ENCODE results near the gene KRTAP5-6. TPM values are rescaled to one million over a fixed set of nuclear protein-coding genes. Genes with fewer than 3 reads are reported as not detected.

KRTAP5-6 gene
- total RNA-seq, 2 donors from 2014 or later: not detected

- WGBS, 2 donors: 29% methylated on average over 15 to 34 of the region's 34 CpGs
- no peaks in the 10 kb centered on the region for H3K36me3 ChIP-seq (replicated peaks in 1 of 2; ENCODE audit: insufficient read depth in 1 of 2, low read depth in 2 of 2)
- peak; percentile 81 for ATAC-seq
- DNase-seq: peak; percentile 69 to 82 (median 77)
- no peaks in the 10 kb centered on the region for H3K27me3 ChIP-seq
- TF ChIP-seq POLR2A (IDR thresholded peaks at IDR 0.05): no peak
- TF ChIP-seq CTCF (IDR thresholded peaks at IDR 0.05): peak; percentile 82 to 99 (median 96)
- no peaks in the 10 kb centered on the region for H3K9me3 ChIP-seq
- intact Hi-C loops (cut with DNase I): loop anchor here (10.0 kb wide), 1 partner anchor 502 kb away; no protein-coding TSS in a partner anchor
- no peak overlapping the region for H3K4me3 ChIP-seq
- H3K4me1 ChIP-seq: peaks cover 5% of the 10 kb centered on the region
- no peak overlapping the region for H3K27ac ChIP-seq
These were observed 44.0 kb upstream of the KRTAP5-6 start for GRCh38 chr11:1652771-1653540.

- Histone ChIP-seq H3K4me3 (no peak overlapping the region), H3K27me3 (no peaks in the 10 kb centered on the region), H3K4me1 (peaks cover 5% of the 10 kb centered on the region), H3K36me3 (replicated peaks in 1 of 2; ENCODE audit: insufficient read depth in 1 of 2, low read depth in 2 of 2) (no peaks in the 10 kb centered on the region), H3K9me3 (no peaks in the 10 kb centered on the region), H3K27ac (no peak overlapping the region)
- DNase-seq (no peak), ATAC-seq (no peak)
- intact Hi-C loops (cut with DNase I): loop anchor here (10.0 kb wide), 1 partner anchor 501 kb away; no protein-coding TSS in a partner anchor
- TF ChIP-seq POLR2A (IDR thresholded peaks at IDR 0.05): no peak
- no peak for TF ChIP-seq CTCF (IDR thresholded peaks at IDR 0.05)
- WGBS, 2 donors: 85 to 90% methylated on average over 14 of the region's 14 CpGs
These were observed 43.2 kb upstream of the KRTAP5-6 start for GRCh38 chr11:1653541-1654387.

- Histone ChIP-seq H3K27ac (no peak overlapping the region), H3K4me1 (peaks cover 5% of the 10 kb centered on the region), H3K4me3 (no peak overlapping the region), H3K9me3 (no peaks in the 10 kb centered on the region), H3K36me3 (replicated peaks in 1 of 2; ENCODE audit: insufficient read depth in 1 of 2, low read depth in 2 of 2) (no peaks in the 10 kb centered on the region), H3K27me3 (no peaks in the 10 kb centered on the region)
- TF ChIP-seq POLR2A (IDR thresholded peaks at IDR 0.05): no peak
- TF ChIP-seq CTCF (IDR thresholded peaks at IDR 0.05): no peak
- DNase-seq (no peak), ATAC-seq (no peak)
- intact Hi-C loops (cut with DNase I): loop anchor here (10.0 kb wide), 1 partner anchor 500 kb away; no protein-coding TSS in a partner anchor
- WGBS, 2 donors: 49 to 62% methylated on average over 19 to 21 of the region's 21 CpGs
These were observed 42.4 kb upstream of the KRTAP5-6 start for GRCh38 chr11:1654388-1655167.

- no peak for ATAC-seq
- Histone ChIP-seq H3K27me3 (no peaks in the 10 kb centered on the region), H3K4me1 (peaks cover 5% of the 10 kb centered on the region), H3K27ac (no peak overlapping the region), H3K9me3 (no peaks in the 10 kb centered on the region), H3K36me3 (replicated peaks in 1 of 2; ENCODE audit: insufficient read depth in 1 of 2, low read depth in 2 of 2) (no peaks in the 10 kb centered on the region), H3K4me3 (no peak overlapping the region)
- DNase-seq: no peak
- intact Hi-C loops (cut with DNase I): loop anchor here (10.0 kb wide), 1 partner anchor 499 kb away; no protein-coding TSS in a partner anchor
- WGBS, 2 donors: 78% methylated on average over 12 to 26 of the region's 26 CpGs
- TF ChIP-seq POLR2A (IDR thresholded peaks at IDR 0.05) (no peak), CTCF (IDR thresholded peaks at IDR 0.05) (no peak)
These were observed 41.6 kb upstream of the KRTAP5-6 start for GRCh38 chr11:1655168-1656060.

Measured in body of pancreas (tissue), 4 donors.